ENCODE data around the gene ZP1.

ZP1 gene

DNA sequence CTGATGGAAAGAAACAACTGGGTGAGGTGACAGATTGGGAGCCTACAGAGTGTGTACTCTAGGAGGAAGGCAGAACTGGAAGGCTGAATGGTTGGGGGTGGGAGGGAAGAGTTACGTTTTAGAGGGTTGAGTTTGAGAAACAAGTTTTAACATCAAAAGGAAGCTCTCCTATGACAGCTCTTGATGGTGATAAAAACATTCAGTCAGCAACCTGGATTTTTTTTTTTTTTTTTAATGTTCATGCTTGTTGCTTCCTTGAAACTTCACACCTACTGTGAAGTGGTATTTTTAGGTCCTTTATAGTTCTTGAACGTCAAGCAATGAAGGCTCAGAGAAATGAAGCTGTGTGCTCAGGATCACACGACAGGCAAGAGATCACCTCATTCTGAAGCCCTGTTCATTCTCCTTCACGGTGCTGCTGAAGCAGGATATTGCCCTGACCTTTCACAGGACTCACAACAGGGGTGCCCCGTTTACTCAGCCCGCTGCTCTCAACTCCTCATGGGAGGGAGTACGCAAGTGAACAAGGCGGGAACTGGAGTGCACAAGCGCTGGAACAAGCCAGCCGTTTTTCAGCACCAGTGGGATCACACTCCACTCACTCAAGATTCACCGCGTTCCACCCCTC lies 45.0 kb downstream of the ZP1 start:
- no peak for DNase-seq

DNA sequence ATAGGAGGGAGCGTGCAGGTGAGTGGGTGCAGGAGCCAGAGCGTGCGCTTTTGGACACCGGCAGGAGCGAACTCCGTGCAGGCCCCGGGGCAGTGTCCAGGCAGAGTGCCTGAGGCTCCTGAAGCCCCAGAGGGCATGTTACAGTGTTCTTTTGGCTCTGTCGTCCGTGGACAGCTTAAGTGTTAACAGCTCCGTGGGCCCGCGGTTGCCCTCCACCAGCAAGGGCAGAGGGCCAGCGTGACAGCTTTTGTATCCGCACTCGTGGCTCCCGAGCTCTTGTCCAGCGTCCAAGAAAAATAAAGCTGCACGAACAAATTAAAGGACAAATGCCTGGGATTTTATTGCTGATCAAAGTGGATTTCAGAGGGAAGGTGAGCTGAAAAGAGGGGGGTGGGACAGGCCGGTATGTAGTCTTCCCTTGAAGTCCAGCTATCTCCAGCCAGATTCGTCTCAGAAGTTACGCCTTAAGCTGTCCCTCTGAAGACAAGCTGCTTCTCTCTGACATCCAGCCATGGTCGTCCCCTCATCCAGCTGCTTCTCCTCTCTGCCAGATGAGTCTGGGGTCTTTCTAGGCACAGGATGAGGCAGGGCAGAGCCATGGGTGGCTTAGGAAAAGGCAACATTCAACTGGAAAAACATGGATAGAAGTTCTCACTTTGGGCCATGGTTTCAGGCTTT lies 45.6 kb downstream of the ZP1 start:
- no peak for DNase-seq

DNA sequence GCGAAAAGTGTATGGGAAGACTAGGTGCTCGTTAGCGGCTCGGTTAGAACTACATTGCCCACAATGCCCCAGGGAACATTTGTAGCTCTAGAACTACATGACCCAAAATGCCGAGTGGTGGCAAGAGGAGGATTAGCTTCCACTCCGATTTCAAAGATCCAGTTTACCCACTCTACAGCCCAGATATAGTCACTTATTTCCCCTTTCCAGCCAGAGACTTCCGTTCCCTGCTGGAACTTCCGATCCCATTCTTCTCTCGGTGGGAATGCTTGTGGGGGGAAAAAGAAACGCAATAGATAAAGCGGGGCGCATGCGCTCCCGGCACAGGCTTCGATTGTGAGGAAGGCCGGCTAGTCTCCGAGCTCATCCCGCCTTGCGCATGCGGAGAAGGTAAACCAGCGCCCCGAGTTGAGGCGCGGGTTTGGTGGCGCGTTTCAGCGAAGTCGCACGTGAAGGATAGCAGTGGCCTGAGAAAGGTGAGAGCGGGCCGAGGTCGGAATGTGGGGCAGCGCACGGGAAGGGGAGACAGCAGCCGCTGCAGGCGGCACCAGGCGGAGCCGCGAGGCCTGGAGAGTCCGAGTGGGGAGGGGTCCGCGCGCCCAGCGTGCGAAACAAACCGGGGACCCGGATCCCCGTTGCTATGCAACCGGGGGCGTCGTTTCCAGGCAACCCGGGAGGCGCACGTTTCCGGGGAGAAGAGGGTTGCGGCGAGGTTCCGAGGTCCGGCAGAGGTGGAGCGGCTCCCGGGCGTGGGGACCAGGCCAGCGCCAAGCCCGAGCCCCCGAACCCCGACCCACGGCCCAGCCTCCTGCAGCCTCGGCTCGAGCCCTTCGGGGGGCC lies 46.7 kb downstream of the ZP1 start, which contains the start of gene TMEM109:
Gene TMEM109, plus strand, starts transcription at position 366 of the 840 bp plus-strand sequence. CDS start 5,536 bp downstream, outside the sequence.
- peak; percentile 84 to 97 for DNase-seq

DNA sequence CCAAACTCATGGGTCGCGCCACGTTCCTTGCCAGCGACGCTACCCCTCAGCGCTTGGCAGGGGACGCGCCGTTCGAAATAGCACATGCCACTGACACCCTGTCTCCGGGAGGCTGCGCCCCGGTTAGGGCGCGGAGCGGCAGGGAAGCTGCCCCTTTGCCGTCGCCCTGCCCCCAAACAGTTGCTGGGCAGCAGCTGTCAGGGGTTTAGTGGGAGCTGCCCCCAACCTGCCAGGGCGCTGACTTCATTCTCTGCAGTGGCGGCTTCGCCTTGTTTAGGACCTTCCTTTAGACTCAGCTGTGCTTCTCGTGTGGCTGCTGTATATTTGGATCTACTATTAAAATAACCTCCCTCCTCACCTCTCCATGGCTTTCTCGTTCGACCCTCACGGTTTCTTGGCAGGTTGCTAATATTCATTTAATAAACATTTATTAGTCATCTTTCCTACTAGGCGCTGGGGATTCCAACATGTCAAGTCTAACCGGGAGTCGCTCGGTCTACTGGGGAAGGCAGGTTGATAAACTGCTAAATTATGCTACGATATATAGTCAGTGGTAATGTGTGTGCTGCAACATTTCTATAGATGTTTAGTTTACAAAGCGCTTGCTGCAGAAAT lies 47.4 kb downstream of the ZP1 start:
- no peak for DNase-seq

DNA sequence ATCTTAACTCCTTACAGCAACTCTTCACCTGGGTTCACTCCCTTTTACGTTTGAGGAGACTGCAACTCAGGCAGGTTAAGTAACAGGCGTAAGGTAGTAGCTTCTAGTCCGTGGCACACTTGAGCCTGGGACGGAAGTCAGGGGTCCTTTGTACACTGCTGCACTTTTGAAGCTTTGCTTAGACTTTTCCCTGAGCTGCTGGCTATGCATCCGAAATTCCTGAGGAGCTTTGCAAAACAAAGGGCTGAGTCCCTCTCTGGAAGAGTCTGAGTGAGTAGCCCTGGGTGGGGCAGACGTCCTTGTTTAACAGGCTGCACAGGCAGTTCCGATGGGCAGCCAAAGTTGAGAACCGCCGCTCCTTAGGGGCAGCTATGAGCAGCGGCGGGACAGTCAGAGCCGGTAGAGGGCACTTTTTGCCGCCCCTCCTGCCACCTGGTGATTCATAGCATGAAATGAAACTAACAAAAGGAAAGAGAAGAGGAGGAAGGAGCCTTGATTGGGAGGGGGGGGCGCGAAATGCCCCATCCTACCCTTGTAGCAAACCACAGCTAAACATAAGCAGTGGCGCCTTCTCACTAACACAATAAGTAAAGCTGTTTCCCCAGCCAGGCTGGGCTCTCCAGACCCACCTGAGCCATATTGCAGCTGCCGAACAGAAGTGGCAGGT lies 48.0 kb downstream of the ZP1 start:
- peak; percentile 13 to 46 for DNase-seq

DNA sequence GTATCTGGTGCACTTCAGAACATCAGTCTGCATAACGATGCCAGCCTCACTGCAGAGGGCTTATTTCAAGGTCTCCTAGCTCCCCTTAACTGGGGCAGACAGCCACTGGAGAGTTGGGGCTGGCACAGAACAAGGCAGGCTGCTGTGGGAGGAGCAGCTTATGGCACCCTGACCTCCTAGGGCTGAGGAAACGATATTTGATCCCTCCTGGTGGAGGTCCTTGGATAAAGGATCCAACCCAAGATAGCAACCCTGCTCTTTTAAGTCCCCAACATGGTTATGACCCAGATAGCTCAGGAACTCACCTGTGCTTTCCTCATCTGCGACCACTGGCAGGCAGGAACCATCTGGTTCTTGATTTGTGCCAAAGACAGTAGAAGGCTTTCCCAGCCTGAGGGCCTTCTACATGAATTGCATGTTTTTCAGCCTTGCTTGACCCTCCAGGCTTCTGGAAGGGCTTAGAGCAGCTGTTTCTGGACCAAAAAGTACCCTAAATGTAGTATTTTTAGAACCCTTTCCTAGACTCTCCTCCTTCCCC lies 49.4 kb downstream of the ZP1 start:
- DNase-seq, result no peak

DNA sequence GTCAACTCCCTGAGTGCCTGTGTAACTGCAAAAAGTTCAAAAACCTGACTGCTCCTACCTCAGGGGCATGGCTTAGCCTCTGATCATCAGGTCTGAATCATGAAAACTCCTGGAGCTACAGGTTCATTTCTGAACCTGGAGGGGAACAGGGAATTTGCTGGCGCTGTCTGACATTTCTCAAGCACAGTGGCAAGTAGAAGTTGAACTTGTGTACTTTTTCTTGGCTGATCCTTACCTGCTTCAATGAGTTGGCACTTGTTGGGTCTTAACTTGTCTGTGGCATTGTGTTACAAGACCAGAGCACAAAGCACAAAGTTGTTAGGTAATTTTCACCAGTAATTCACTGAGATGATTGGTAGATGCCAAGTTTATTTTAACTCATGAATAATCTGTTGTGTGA lies 49.9 kb downstream of the ZP1 start:
- DNase-seq, result no peak

DNA sequence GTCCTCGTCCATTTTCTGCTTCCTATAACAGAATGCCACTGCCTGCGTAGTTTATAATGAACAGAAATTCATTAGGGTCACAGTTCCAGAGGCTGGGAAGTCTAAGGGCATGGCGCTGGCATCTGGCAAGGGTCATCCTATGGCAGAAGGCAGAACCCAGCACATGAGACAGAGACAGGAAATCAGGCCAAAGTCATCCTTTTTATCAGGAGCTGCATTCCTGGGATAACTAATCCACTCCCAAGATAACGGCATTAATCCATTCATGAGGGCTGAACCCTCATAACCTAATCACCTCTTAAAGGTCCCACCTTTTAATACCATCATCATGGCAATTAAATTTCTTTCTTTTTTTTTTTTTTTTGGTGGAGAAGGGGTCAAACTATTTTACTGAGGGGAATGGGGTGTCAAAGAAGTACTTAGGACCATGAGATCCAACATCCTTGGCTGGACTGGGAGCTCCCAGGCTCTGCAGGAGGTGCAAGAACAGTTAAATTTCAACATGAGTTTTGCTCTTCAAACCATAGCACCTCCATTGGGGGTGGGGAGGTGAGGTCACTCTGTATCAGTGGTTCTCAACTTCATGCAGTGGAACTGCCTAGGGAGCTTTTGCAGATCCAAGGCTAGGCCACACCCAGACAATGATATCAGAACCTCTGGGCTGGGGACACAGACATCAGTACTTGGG lies 51.1 kb downstream of the ZP1 start:
- no peak for DNase-seq

DNA sequence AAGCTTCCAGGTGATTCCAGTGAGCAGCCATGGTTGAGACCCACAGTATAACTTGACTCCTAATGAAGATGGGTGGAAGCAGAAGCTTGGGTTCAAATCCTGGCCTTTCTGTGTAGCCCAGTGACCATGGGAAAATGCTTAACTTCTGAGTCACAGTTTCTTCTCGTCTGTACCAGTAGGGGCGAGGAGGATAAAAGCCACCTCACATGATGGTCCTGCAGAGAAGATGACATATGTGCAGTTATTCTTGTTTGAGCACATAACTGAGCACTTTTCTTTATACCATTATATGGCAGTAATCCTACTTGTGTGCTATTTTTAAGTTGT lies 51.6 kb downstream of the ZP1 start:
- no peak for DNase-seq

DNA sequence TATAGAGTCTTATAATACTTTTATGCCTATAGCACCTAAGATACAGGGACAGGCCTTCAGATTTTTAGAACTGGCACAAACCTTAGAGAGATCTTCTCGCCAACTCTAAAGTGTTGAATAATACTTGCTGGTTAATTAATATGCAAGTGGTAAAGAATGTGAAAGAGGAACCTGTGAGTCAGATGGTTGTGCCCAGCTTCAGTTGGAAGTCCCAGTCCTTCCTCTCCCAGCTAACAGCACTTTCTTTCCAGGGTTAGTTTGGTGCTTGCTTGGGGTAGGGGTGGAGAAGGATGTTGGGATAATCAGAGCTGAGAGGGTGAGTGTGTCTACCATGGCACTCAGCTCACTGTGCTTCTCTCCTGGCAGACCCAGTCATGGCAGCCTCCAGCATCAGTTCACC lies 52.0 kb downstream of the ZP1 start:
- peak in 1 of 2 donors; percentile 36 for DNase-seq

DNA sequence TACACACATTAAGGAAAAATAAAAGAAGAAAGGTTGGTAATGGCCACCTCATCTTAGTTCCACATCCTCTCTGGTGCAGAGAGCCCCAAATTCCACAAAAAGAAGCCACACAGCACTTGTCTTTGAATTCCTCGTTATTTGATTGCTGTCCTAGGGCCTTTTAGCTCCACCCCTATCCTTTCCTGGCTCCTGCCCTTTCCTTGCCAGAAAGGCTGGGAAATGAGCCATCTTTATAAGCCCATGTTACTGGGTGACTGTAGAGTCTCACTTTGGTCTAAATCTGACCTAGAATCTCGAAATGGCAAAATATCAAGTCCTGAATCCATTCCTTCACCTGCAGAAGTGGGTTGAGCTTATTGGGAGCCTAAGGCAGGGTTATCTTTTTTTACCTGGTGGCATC lies 52.6 kb downstream of the ZP1 start:
- DNase-seq, result peak in 1 of 2 donors; percentile 18

DNA sequence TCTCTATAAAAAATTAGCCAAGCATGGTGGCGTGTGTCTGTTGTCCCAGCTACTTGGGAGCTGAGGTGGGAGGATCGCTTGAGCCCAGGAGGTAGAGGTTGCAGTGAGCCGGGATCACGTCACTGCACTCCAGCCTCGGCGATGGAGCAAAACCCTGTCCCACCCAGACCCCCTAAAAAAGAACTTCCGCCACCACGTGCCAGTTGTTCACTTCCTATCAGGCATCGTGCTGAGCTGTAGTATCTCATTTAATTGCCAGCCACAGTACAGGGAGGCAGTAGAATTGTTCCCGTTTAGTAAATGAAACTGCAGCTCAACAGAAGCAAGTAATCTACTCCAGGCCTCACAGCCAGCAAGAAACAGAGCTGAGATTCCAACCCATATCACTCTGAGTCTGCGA lies 53.9 kb downstream of the ZP1 start:
- DNase-seq, result no peak

DNA sequence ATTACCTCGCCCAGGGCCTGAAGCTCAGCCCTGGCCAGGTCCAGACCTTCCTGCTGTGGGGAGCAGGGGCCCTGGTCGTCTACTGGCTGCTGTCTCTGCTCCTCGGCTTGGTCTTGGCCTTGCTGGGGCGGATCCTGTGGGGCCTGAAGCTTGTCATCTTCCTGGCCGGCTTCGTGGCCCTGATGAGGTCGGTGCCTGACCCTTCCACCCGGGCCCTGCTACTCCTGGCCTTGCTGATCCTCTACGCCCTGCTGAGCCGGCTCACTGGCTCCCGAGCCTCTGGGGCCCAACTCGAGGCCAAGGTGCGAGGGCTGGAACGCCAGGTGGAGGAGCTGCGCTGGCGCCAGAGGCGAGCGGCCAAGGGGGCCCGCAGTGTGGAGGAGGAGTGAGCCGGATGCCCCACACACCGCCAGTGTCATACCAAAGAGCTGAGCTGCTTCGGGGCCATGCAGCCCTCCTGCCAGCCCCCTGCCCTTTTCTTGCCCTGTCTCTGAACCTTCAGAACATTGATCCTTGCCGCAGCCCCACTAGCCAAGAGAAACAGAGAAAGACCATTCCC lies 54.5 kb downstream of the ZP1 start:
- DNase-seq, result no peak

DNA sequence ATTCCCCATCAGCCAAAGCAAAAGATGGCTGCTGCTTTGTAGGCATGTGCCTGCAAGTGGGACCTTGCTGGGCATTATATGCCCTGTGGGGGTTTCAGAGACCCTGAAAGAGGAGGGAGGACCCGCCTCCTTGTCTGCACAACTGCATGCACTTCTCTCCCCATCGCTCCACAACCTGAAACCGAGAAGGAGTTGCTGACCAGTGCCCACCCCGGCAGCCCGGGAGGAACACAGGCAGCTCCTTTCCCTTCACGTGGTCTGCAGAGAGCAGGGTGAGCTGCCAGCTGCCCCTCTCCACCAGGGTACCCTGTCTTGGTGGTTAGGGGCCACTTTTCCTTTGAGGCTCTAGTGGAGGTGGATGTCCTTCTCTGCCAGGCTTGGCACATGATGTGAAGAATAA lies 55.6 kb downstream of the ZP1 start:
- DNase-seq, result no peak

DNA sequence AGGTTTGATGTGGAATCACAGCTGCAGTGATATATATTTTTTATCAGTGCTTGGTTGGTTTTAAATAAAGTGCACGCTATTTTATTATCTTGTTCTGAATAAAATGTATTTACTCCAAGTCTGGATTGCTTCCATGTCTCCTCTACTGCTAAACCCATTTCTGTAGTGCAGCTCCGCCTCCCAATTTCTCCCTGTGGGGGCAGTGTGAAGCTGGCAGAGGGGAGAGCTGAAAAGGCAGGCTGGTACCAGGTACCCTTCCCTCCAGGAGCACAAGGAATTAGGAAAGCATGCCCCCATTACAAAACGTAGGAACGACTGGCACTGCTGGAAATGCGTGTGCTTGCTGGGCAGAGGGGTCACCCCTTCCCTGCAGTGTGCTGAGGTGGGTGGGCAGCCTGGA lies 56.0 kb downstream of the ZP1 start:
- DNase-seq, result no peak

DNA sequence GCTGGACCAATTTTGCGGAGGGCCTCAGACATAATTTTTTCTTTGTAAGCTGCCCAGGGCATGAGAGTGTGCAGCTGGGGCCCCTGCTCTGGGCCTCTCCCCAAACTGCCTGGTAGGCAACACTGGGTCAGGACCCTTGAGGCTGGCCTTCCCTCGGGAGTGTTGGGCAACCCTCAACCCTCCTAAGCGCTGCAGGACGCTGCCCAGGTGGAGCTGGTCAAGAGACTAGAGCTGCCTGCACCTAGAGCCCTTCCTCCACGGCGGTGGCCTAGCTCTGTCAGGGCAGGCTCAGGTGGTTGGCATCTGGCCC lies 56.4 kb downstream of the ZP1 start:
- DNase-seq, result no peak

DNA sequence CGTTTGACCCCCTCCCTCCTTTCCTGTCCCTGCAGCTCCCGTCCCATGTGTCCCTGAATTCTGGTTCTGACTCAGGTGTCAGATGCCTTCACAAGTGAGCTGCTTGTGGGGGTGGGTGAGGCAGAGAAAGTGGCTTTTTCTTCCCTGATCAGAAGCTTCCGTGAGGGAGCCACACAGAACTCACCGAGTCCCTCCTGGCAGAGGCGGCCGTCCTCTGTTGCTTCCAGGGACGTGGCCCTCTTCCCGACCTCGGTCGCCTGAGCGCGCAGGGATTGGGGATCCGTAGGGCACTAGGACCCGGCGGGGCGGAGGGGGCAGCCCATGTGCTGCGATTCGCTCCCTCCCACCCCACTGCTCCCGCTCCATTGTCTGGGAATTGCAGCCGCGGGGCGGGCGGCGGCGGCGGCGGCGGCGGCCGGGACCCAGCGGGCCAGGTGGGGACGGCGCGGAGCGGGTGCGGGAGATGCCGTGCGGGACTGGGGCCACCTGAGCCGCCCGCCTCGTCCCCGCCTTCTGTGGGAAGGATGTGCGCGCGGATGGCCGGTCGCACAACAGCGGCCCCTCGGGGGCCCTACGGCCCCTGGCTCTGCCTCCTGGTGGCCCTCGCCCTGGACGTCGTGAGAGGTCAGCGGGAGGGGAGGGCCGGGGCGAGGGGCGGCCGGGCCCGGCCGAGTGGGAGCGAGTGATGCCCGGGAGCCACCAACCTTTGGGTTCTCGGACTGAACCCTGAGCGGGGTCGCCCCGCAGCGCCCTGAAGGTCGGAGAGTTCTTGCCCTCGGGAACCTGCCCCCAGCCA lies 57.0 kb downstream of the ZP1 start, which contains the start of gene TMEM132A:
Gene TMEM132A, plus strand, starts transcription at position 351 of the 796 bp plus-strand sequence. Its CDS starts 174 bp downstream, at position 525.
- peak; percentile 74 to 77 for DNase-seq
